Ovary (tissue), 3 donors: ENCODE measurements around the gene RHEB.

ENCODE experiments used
- CTCF ChIP-seq, 3 donors: fragments of 450-650 bp in 2 of 3; fragments of 200-600 bp in 1 of 3; IDR thresholded peaks; one replicate each; pipeline versions ENCODE4 v1.5.1 to v1.8.0; 2016 to 2022; ENCODE audit warnings: antibody characterized with exemption in 3 of 3, mild to moderate bottlenecking in 1 of 3
- POLR2A ChIP-seq: fragments of 450-650 bp; IDR thresholded peaks from one replicate; pipeline ENCODE4 v1.6.1; 2017; ENCODE audit warnings: antibody characterized with exemption, mild to moderate bottlenecking, moderate library complexity
- donor health status: DM: no; HTN: no; CAD: no.

- TF ChIP-seq CTCF (IDR thresholded peaks at IDR 0.05) (no peak), POLR2A (no peak)
These were observed 19.5 kb upstream of the RHEB start for GRCh38 chr7:151539088-151539671.
